Pulmonary artery endothelial cell (primary cell): Measurements from ENCODE around the gene CHRNA7. TPM values are rescaled to one million over a fixed set of nuclear protein-coding genes. Genes with fewer than 3 reads are reported as not detected.

ENCODE experiments used
- DNase-seq: peaks from one replicate; pipeline ENCODE4 v3.0.0-alpha.2; 2011; ENCODE audit warnings: low read depth, low spot score
- total RNA-seq: library from RNA; depleted of rRNA; stranded (reverse); fragments of >200 nt; gene quantifications from 2 replicates; pipeline ENCODE4 v1.2.3, GENCODE V29; 2014

The CHRNA7 gene
- total RNA-seq, 1 donor from 2014 or later = 4.0 TPM

GRCh38 chr15:32067115-32067514, 36.8 kb downstream of the CHRNA7 start:
- no peak for DNase-seq

- no peak for DNase-seq
Measured at GRCh38 chr15:32089851-32090359, 59.6 kb downstream of the CHRNA7 start.

GRCh38 chr15:32091505-32092380, 61.4 kb downstream of the CHRNA7 start:
- no peak for DNase-seq

- no peak for DNase-seq
Measured at GRCh38 chr15:32096213-32096612, 65.9 kb downstream of the CHRNA7 start.

GRCh38 chr15:32096916-32097617, 66.8 kb downstream of the CHRNA7 start:
- no peak for DNase-seq

- DNase-seq = no peak
Measured at GRCh38 chr15:32098033-32098432, 67.7 kb downstream of the CHRNA7 start.

- DNase-seq = no peak
Measured at GRCh38 chr15:32099097-32099785, 68.9 kb downstream of the CHRNA7 start.

GRCh38 chr15:32099956-32100684, 69.8 kb downstream of the CHRNA7 start:
- no peak for DNase-seq

- DNase-seq = no peak
Measured at GRCh38 chr15:32104061-32104995, 74.0 kb downstream of the CHRNA7 start.

- no peak for DNase-seq
Measured at GRCh38 chr15:32105258-32106241, 75.2 kb downstream of the CHRNA7 start.

- DNase-seq = no peak
Measured at GRCh38 chr15:32106401-32107381, 76.4 kb downstream of the CHRNA7 start.

GRCh38 chr15:32107477-32108080, 77.3 kb downstream of the CHRNA7 start:
- no peak for DNase-seq

- DNase-seq = no peak
Measured at GRCh38 chr15:32108661-32109060, 78.3 kb downstream of the CHRNA7 start.

GRCh38 chr15:32112101-32112500, 81.8 kb downstream of the CHRNA7 start:
- DNase-seq = no peak

GRCh38 chr15:32113224-32113623, 82.9 kb downstream of the CHRNA7 start:
- no peak for DNase-seq

- no peak for DNase-seq
Measured at GRCh38 chr15:32117122-32117521, 86.8 kb downstream of the CHRNA7 start.

- no peak for DNase-seq
Measured at GRCh38 chr15:32119286-32119685, 89.0 kb downstream of the CHRNA7 start.
